Aorta (tissue), 5 donors: ENCODE data around the gene TAS2R7. TPM values are rescaled to one million over a fixed set of nuclear protein-coding genes. Genes with fewer than 3 reads are reported as not detected.

ENCODE experiments used
- ATAC-seq: fragments of 200-7000 bp; cut with Tn5 transposase; one replicate; pipeline ENCODE4 v1.9.1; 2022; ENCODE audit warnings: moderate library complexity; ENCODE audit not compliant: low FRiP score
- DNase-seq, 2 donors: peaks; one replicate each; pipeline ENCODE4 v3.0.0-alpha.2; 2020
- H3K27ac ChIP-seq, 2 donors: one replicate each; pipeline ENCODE4 v1.5.1; 2013; ENCODE audit warnings: low read length in 2 of 2, mild to moderate bottlenecking in 2 of 2, moderate library complexity in 2 of 2, control low read depth in 1 of 2, inconsistent platforms in 1 of 2, low read depth in 1 of 2
- H3K27me3 ChIP-seq, 2 donors: one replicate each; pipeline ENCODE4 v1.6.1; 2013; ENCODE audit warnings: control low read depth in 1 of 2, low read length in 1 of 2, mild to moderate bottlenecking in 1 of 2, moderate library complexity in 1 of 2; ENCODE audit not compliant: insufficient read depth in 2 of 2, control insufficient read depth in 1 of 2
- H3K36me3 ChIP-seq, 2 donors: one replicate each; pipeline ENCODE4 v1.6.1; 2013; ENCODE audit warnings: control low read depth in 1 of 2, low read length in 1 of 2, mild to moderate bottlenecking in 1 of 2; ENCODE audit not compliant: insufficient read depth in 2 of 2, control insufficient read depth in 1 of 2
- H3K4me1 ChIP-seq, 2 donors: one replicate each; pipeline ENCODE4 v1.6.1; 2013; ENCODE audit warnings: low read length in 2 of 2, control low read depth in 1 of 2, mild to moderate bottlenecking in 1 of 2, moderate library complexity in 1 of 2; ENCODE audit not compliant: insufficient read depth in 2 of 2, control insufficient read depth in 1 of 2
- H3K4me3 ChIP-seq, 2 donors: one replicate each; pipeline ENCODE4 v1.5.1; 2013; ENCODE audit warnings: low read length in 2 of 2, control low read depth in 1 of 2, mild to moderate bottlenecking in 1 of 2
- H3K9me3 ChIP-seq: one replicate; pipeline ENCODE4 v1.6.1; 2013; ENCODE audit warnings: mild to moderate bottlenecking, low read length; ENCODE audit not compliant: control insufficient read depth
- WGBS, 2 donors: extraction: QIAGEN DNeasy Blood & Tissue Kit; methylation state at CpG; one replicate each; pipeline ENCODE4 v1.1.7; 2013; 5-methylcytosine and 5-hydroxymethylcytosine counted together
- intact Hi-C, 2 donors: fragments of 100-400 bp; cut with DNase I; formaldehyde crosslinking; loops; one replicate each; pipeline versions ENCODE4 v1.14.2 to v1.15.0; 2022
- long read RNA-seq, 2 donors: library from polyadenylated mRNA; unstranded; transcript quantifications; one replicate each; pipeline ENCODE4 v2.0.0, GENCODE V29; 2020 to 2021
- polyA plus RNA-seq, 2 donors: library from polyadenylated mRNA; stranded (reverse); fragments of 200-250 nt; gene quantifications; one replicate each; pipeline ENCODE4 v1.2.3, GENCODE V29; 2013
- total RNA-seq, 2 donors: library from RNA; stranded (reverse); fragmentation: NEBNext Ultra II Directional; extraction: Animal tissue kit (Norgen Biotek cat#: 25700); gene quantifications; one replicate each; pipeline ENCODE4 v1.2.1, GENCODE V29; 2021
- donor health status: healthy with polysubstance abuse.
- donor health status: Bipolar disorder and iron deficiency.
- donor health status: DM: no; HTN: no; CAD: no.
- donor health status: DM: no; HTN: no; CAD: no.
- donor health status: DM: yes; HTN: yes; CAD: no.

The TAS2R7 gene
- total RNA-seq (not detected), polyA plus RNA-seq (not detected)
- long read RNA-seq, donor 1 = 0 reads
- long read RNA-seq, donor 2 = 0 reads

- ATAC-seq = no peak
Measured at GRCh38 chr12:10802587-10802986, at the start of gene TAS2R7. TAS2R7 (minus strand) TSS chr12:10802627; CDS start chr12:10802570, 57 bp downstream.

GRCh38 chr12:10851243-10851858, 48.9 kb upstream of the TAS2R7 start:
- Histone ChIP-seq H3K27ac (no peak overlapping the region), H3K4me3 (no peak overlapping the region), H3K9me3 (peaks cover 4% of the 10 kb centered on the region), H3K27me3 (no peaks in the 10 kb centered on the region), H3K36me3 (peaks cover 0 to 3% of the 10 kb centered on the region in 2 donors), H3K4me1 (no peaks in the 10 kb centered on the region)
- 92 to 95% methylated on average over 4 of the region's 4 CpGs for WGBS, 2 donors
- DNase-seq (no peak), ATAC-seq (no peak)
- intact Hi-C loops = no loop called here

More at GRCh38 chr12:10802587-10802986, at the start of gene TAS2R7:
- no peak for DNase-seq
- no peaks in the 10 kb centered on the region for H3K27me3 ChIP-seq
- H3K4me1 ChIP-seq = no peaks in the 10 kb centered on the region
- no peaks in the 10 kb centered on the region for H3K9me3 ChIP-seq
- intact Hi-C loops = no loop called here
- H3K36me3 ChIP-seq = no peaks in the 10 kb centered on the region
- WGBS, 2 donors = 39 to 41% methylated on average over 4 of the region's 4 CpGs
- no peak within 1 kb of the TSS for H3K27ac ChIP-seq
- H3K4me3 ChIP-seq = no peak within 1 kb of the TSS

- intact Hi-C loops = no loop called here
Measured at GRCh38 chr12:10849425-10849878, 47.0 kb upstream of the TAS2R7 start, which contains the start of gene PRR4. PRR4 (minus strand) TSS chr12:10849475; CDS start chr12:10849437, 38 bp downstream.

GRCh38 chr12:10847744-10848143, 45.3 kb upstream of the TAS2R7 start:
- Histone ChIP-seq H3K4me1 (no peaks in the 10 kb centered on the region), H3K36me3 (peaks cover 0 to 3% of the 10 kb centered on the region in 2 donors), H3K4me3 (no peak overlapping the region), H3K27ac (no peak overlapping the region), H3K27me3 (no peaks in the 10 kb centered on the region), H3K9me3 (no peaks in the 10 kb centered on the region)
- intact Hi-C loops = no loop called here
- DNase-seq (no peak), ATAC-seq (no peak)
- WGBS, 2 donors = 23 to 33% methylated on average over 2 of the region's 2 CpGs

More at GRCh38 chr12:10849425-10849878, 47.0 kb upstream of the TAS2R7 start, which contains the start of gene PRR4:
- 91 to 94% methylated on average over 4 of the region's 4 CpGs for WGBS, 2 donors
- no peaks in the 10 kb centered on the region for H3K4me1 ChIP-seq
- H3K4me3 ChIP-seq = no peak within 1 kb of the TSS
- peaks cover 0 to 3% of the 10 kb centered on the region in 2 donors for H3K36me3 ChIP-seq
- H3K27me3 ChIP-seq = no peaks in the 10 kb centered on the region
- no peak within 1 kb of the TSS for H3K27ac ChIP-seq
- no peaks in the 10 kb centered on the region for H3K9me3 ChIP-seq
- ATAC-seq (no peak), DNase-seq (no peak)

- 94 to 97% methylated on average over 2 of the region's 2 CpGs for WGBS, 2 donors
- Histone ChIP-seq H3K27me3 (no peaks in the 10 kb centered on the region), H3K4me3 (no peak overlapping the region), H3K9me3 (no peaks in the 10 kb centered on the region), H3K27ac (no peak overlapping the region), H3K4me1 (peaks cover 0 to 1% of the 10 kb centered on the region in 2 donors), H3K36me3 (peaks cover 0 to 3% of the 10 kb centered on the region in 2 donors)
- no peak for DNase-seq
- intact Hi-C loops = no loop called here
- no peak for ATAC-seq
Measured at GRCh38 chr12:10842862-10843261, 40.4 kb upstream of the TAS2R7 start.

GRCh38 chr12:10838461-10838860, 36.0 kb upstream of the TAS2R7 start:
- peaks cover 0 to 1% of the 10 kb centered on the region in 2 donors for H3K4me1 ChIP-seq
- DNase-seq (no peak), ATAC-seq (no peak)
- H3K9me3 ChIP-seq = peaks cover 2% of the 10 kb centered on the region
- H3K27ac ChIP-seq = no peak overlapping the region
- H3K36me3 ChIP-seq = no peaks in the 10 kb centered on the region
- H3K4me3 ChIP-seq = no peak overlapping the region
- no peaks in the 10 kb centered on the region for H3K27me3 ChIP-seq
- 84 to 88% methylated on average over 3 of the region's 3 CpGs for WGBS, 2 donors
- intact Hi-C loops = no loop called here

- DNase-seq (no peak), ATAC-seq (no peak)
- no peak overlapping the region for H3K4me3 ChIP-seq
- no peaks in the 10 kb centered on the region for H3K9me3 ChIP-seq
- no peaks in the 10 kb centered on the region for H3K36me3 ChIP-seq
- H3K27ac ChIP-seq = no peak overlapping the region
- intact Hi-C loops = no loop called here
- WGBS, 2 donors = 90 to 92% methylated on average over 1 of the region's 1 CpG
- H3K4me1 ChIP-seq = no peaks in the 10 kb centered on the region
- no peaks in the 10 kb centered on the region for H3K27me3 ChIP-seq
Measured at GRCh38 chr12:10829994-10830393, 27.6 kb upstream of the TAS2R7 start.

GRCh38 chr12:10826258-10826657, 23.8 kb upstream of the TAS2R7 start, which contains the start of gene TAS2R10:
TAS2R10 (minus strand) TSS chr12:10826358; CDS start chr12:10826269, 89 bp downstream.
- H3K4me3 ChIP-seq = no peak within 1 kb of the TSS
- no peaks in the 10 kb centered on the region for H3K27me3 ChIP-seq
- ATAC-seq (no peak), DNase-seq (no peak)
- intact Hi-C loops = no loop called here
- H3K4me1 ChIP-seq = no peaks in the 10 kb centered on the region
- no peaks in the 10 kb centered on the region for H3K36me3 ChIP-seq
- H3K27ac ChIP-seq = no peak within 1 kb of the TSS
- H3K9me3 ChIP-seq = no peaks in the 10 kb centered on the region
- WGBS, 2 donors = 84 to 85% methylated on average over 3 of the region's 3 CpGs

- intact Hi-C loops = no loop called here
- ATAC-seq = no peak
- WGBS, 2 donors = 84 to 87% methylated on average over 3 of the region's 3 CpGs
- Histone ChIP-seq H3K9me3 (no peaks in the 10 kb centered on the region), H3K36me3 (no peaks in the 10 kb centered on the region), H3K27me3 (no peaks in the 10 kb centered on the region), H3K27ac (no peak overlapping the region), H3K4me3 (no peak overlapping the region), H3K4me1 (no peaks in the 10 kb centered on the region)
- DNase-seq = no peak
Measured at GRCh38 chr12:10824957-10825356, 22.5 kb upstream of the TAS2R7 start.
